ENCODE results near the gene LAS1L. TPM values are rescaled to one million over a fixed set of nuclear protein-coding genes. Genes with fewer than 3 reads are reported as not detected.

Gene LAS1L
- 10 to 100 TPM; 21.5 to 26.5 (median 22.8) TPM for total RNA-seq

GRCh38 chrX:65534450-65535292 is at the start of gene LAS1L:
Gene LAS1L, minus strand, starts transcription at chrX:65534787. Its CDS starts 72 bp downstream, at chrX:65534715.
- peaks cover 8 to 20% (median 17%) of the 10 kb centered on the region in 4 donors for H3K4me1 ChIP-seq
- peak within 1 kb of the TSS; percentile 47 to 82 (median 70) for H3K27ac ChIP-seq (replicated peaks in 1 of 4)
- DNase-seq (ENCODE audit: extremely low spot score) = peak; percentile 97
- H3K9me3 ChIP-seq = no peaks in the 10 kb centered on the region
- H3K27me3 ChIP-seq = no peaks in the 10 kb centered on the region
- TF ChIP-seq POLR2A (IDR thresholded peaks at IDR 0.05; ENCODE audit: low read depth) (no peak), POLR2AphosphoS5 (IDR thresholded peaks at IDR 0.05) (peak; percentile 71 to 86), CTCF (IDR thresholded peaks at IDR 0.05) (peak in 1 of 3 experiments; percentile 9), EP300 (IDR thresholded peaks at IDR 0.05) (no peak)
- H3K36me3 ChIP-seq = peaks cover 0 to 23% (median 14%) of the 10 kb centered on the region in 4 donors
- WGBS = 31% methylated on average over 50 of the region's 50 CpGs
- intact Hi-C loops (cut with DNase I) = loop anchor here (10.0 kb wide), 1 partner anchor 1330 kb away; the partner anchor contains the start of gene AMER1
- peak within 1 kb of the TSS; percentile 64 to 81 (median 72) for H3K4me3 ChIP-seq

- Histone ChIP-seq H3K36me3 (no peaks in the 10 kb centered on the region), H3K9me3 (no peaks in the 10 kb centered on the region), H3K27ac (replicated peaks in 1 of 4) (no peak overlapping the region), H3K4me1 (peaks cover 0 to 9% (median 4%) of the 10 kb centered on the region in 4 donors), H3K4me3 (no peak overlapping the region), H3K27me3 (no peaks in the 10 kb centered on the region)
- DNase-seq (ENCODE audit: extremely low spot score) = no peak
- TF ChIP-seq POLR2A (IDR thresholded peaks at IDR 0.05; ENCODE audit: low read depth) (no peak), POLR2AphosphoS5 (IDR thresholded peaks at IDR 0.05) (no peak), EP300 (IDR thresholded peaks at IDR 0.05) (no peak), CTCF (IDR thresholded peaks at IDR 0.05) (no peak)
- intact Hi-C loops (cut with DNase I) = loop anchor here (1.0 kb wide), 1 partner anchor 404 kb away; no protein-coding TSS in a partner anchor
- WGBS = 78% methylated on average over 4 of the region's 4 CpGs
Measured at GRCh38 chrX:65582450-65583082, 48.0 kb upstream of the LAS1L start.

- no peak for DNase-seq (ENCODE audit: extremely low spot score)
- WGBS = 20% methylated on average over 11 of the region's 12 CpGs
- intact Hi-C loops (cut with DNase I) = loop anchor here (1.0 kb wide), 1 partner anchor 405 kb away; no protein-coding TSS in a partner anchor
- Histone ChIP-seq H3K27ac (replicated peaks in 1 of 4) (no peak overlapping the region), H3K36me3 (no peaks in the 10 kb centered on the region), H3K9me3 (no peaks in the 10 kb centered on the region), H3K27me3 (no peaks in the 10 kb centered on the region), H3K4me3 (no peak overlapping the region), H3K4me1 (peaks cover 0 to 9% (median 4%) of the 10 kb centered on the region in 4 donors)
- TF ChIP-seq POLR2A (IDR thresholded peaks at IDR 0.05; ENCODE audit: low read depth) (no peak), CTCF (IDR thresholded peaks at IDR 0.05) (peak; percentile 67 to 75 (median 67))
Measured at GRCh38 chrX:65581661-65582339, 47.2 kb upstream of the LAS1L start.

GRCh38 chrX:65578346-65578745 is 43.8 kb upstream of the LAS1L start:
- intact Hi-C loops (cut with DNase I) = no loop called here
- Histone ChIP-seq H3K4me1 (peaks cover 0 to 9% (median 4%) of the 10 kb centered on the region in 4 donors), H3K36me3 (no peaks in the 10 kb centered on the region), H3K9me3 (no peaks in the 10 kb centered on the region), H3K4me3 (no peak overlapping the region), H3K27ac (replicated peaks in 1 of 4) (no peak overlapping the region), H3K27me3 (no peaks in the 10 kb centered on the region)
- no peak for TF ChIP-seq POLR2AphosphoS5 (IDR thresholded peaks at IDR 0.05)
- no peak for TF ChIP-seq EP300 (IDR thresholded peaks at IDR 0.05)
- no peak for TF ChIP-seq CTCF (IDR thresholded peaks at IDR 0.05)
- TF ChIP-seq POLR2A (IDR thresholded peaks at IDR 0.05; ENCODE audit: low read depth) = no peak
- no peak for DNase-seq (ENCODE audit: extremely low spot score)
